Stimulated activated CD8-positive, alpha-beta memory T cell treated with anti-CD3 and anti-CD28 coated beads, Interleukin-15, amount 100 ng/mL, for 48 hours (primary cell): ENCODE measurements around the gene MIDN.
"Not testable (repeated sequence)": the region's sequence is repeated elsewhere in the genome, so short reads cannot be mapped to it uniquely, and the experiment has no call there.

Source experiments
- DNase-seq, 2 donors: peaks; one replicate each; pipeline ENCODE4 v3.0.0-alpha.2; 2020; ENCODE audit warnings: low read depth in 2 of 2

The MIDN gene

GRCh38 chr19:1248139-1248785 is at the start of gene MIDN:
MIDN (plus strand) TSS chr19:1248583; CDS start chr19:1250297, 1,714 bp downstream.
- DNase-seq = peak in 1 of 2 donors; percentile 62

GRCh38 chr19:1199531-1199930 is 48.9 kb upstream of the MIDN start:
- DNase-seq = no peak

- DNase-seq = not testable (repeated sequence)
Observed at GRCh38 chr19:1200614-1201013, 47.8 kb upstream of the MIDN start.

GRCh38 chr19:1205114-1206099 is 43.0 kb upstream of the MIDN start, which contains the start of gene STK11:
STK11 (plus strand) TSS chr19:1205778; CDS start chr19:1206914, 1,136 bp downstream.
- DNase-seq = peak; percentile 99 to 100

- no peak for DNase-seq
Observed at GRCh38 chr19:1206150-1206863, 42.1 kb upstream of the MIDN start.

- DNase-seq = no peak
Observed at GRCh38 chr19:1206864-1207450, 41.4 kb upstream of the MIDN start.

- DNase-seq = not testable (repeated sequence)
Observed at GRCh38 chr19:1208830-1209229, 39.6 kb upstream of the MIDN start.

GRCh38 chr19:1210227-1210538 is 38.2 kb upstream of the MIDN start:
- DNase-seq = no peak

- no peak for DNase-seq
Observed at GRCh38 chr19:1211494-1212234, 36.7 kb upstream of the MIDN start.

GRCh38 chr19:1213391-1214286 is 34.7 kb upstream of the MIDN start:
- DNase-seq = no peak

GRCh38 chr19:1214299-1214861 is 34.0 kb upstream of the MIDN start:
- DNase-seq = no peak

- no peak for DNase-seq
Observed at GRCh38 chr19:1214862-1215731, 33.3 kb upstream of the MIDN start.

- no peak for DNase-seq
Observed at GRCh38 chr19:1216756-1217155, 31.6 kb upstream of the MIDN start.

- no peak for DNase-seq
Observed at GRCh38 chr19:1217366-1217765, 31.0 kb upstream of the MIDN start.

- no peak for DNase-seq
Observed at GRCh38 chr19:1218751-1219567, 29.4 kb upstream of the MIDN start.

GRCh38 chr19:1219786-1220476 is 28.5 kb upstream of the MIDN start:
- DNase-seq = no peak

GRCh38 chr19:1220477-1220930 is 27.9 kb upstream of the MIDN start:
- no peak for DNase-seq
